SIG-M5 (cell line): ENCODE measurements around the gene ATP8B4.
"Not testable (repeated sequence)": the region's sequence is repeated elsewhere in the genome, so short reads cannot be mapped to it uniquely, and the experiment has no call there.

Experiments
- DNase-seq: peaks from one replicate; lab custom pipeline; 2025; lab: John Stamatoyannopoulos, UW

ATP8B4 gene

GRCh38 chr15:50119063-50120040 lies at the start of gene ATP8B4:
Gene ATP8B4 (minus strand): TSS chr15:50119233. CDS start chr15:50106966, 12,267 bp downstream.
- DNase-seq: no peak

GRCh38 chr15:50168379-50168778 lies 49.3 kb upstream of the ATP8B4 start:
- DNase-seq: no peak

GRCh38 chr15:50167110-50167509 lies 48.1 kb upstream of the ATP8B4 start:
- no peak for DNase-seq

GRCh38 chr15:50166216-50166615 lies 47.2 kb upstream of the ATP8B4 start:
- DNase-seq: no peak

- no peak for DNase-seq
Observed at GRCh38 chr15:50164458-50164857, 45.4 kb upstream of the ATP8B4 start.

GRCh38 chr15:50163719-50164410 lies 44.8 kb upstream of the ATP8B4 start:
- DNase-seq: no peak

GRCh38 chr15:50162969-50163718 lies 44.1 kb upstream of the ATP8B4 start:
- no peak for DNase-seq

- DNase-seq: not testable (repeated sequence)
Observed at GRCh38 chr15:50158236-50158635, 39.2 kb upstream of the ATP8B4 start.

GRCh38 chr15:50151476-50151875 lies 32.4 kb upstream of the ATP8B4 start:
- no peak for DNase-seq

- DNase-seq: no peak
Observed at GRCh38 chr15:50150851-50151250, 31.8 kb upstream of the ATP8B4 start.

- DNase-seq: no peak
Observed at GRCh38 chr15:50150349-50150748, 31.3 kb upstream of the ATP8B4 start.

GRCh38 chr15:50149090-50149489 lies 30.1 kb upstream of the ATP8B4 start:
- DNase-seq: no peak

- DNase-seq: no peak
Observed at GRCh38 chr15:50148362-50148963, 29.4 kb upstream of the ATP8B4 start.

GRCh38 chr15:50146632-50147031 lies 27.6 kb upstream of the ATP8B4 start:
- DNase-seq: no peak

- DNase-seq: no peak
Observed at GRCh38 chr15:50145451-50145872, 26.4 kb upstream of the ATP8B4 start.

- DNase-seq: no peak
Observed at GRCh38 chr15:50144341-50145120, 25.5 kb upstream of the ATP8B4 start.

GRCh38 chr15:50143255-50143860 lies 24.3 kb upstream of the ATP8B4 start:
- no peak for DNase-seq

- DNase-seq: no peak
Observed at GRCh38 chr15:50141856-50142255, 22.8 kb upstream of the ATP8B4 start.

GRCh38 chr15:50140983-50141382 lies 21.9 kb upstream of the ATP8B4 start:
- DNase-seq: no peak

GRCh38 chr15:50140098-50140497 lies 21.1 kb upstream of the ATP8B4 start:
- DNase-seq: no peak

GRCh38 chr15:50138391-50138790 lies 19.4 kb upstream of the ATP8B4 start:
- DNase-seq: no peak
